Lung (tissue), 12 donors: Measurements from ENCODE around the gene DOK7. TPM values are rescaled to one million over a fixed set of nuclear protein-coding genes. Genes with fewer than 3 reads are reported as not detected.

Experiments
- ATAC-seq: fragments of 200-7000 bp; cut with Tn5 transposase; one replicate; pipeline ENCODE4 v1.9.1; 2020; ENCODE audit warnings: moderate number of reproducible peaks; ENCODE audit not compliant: insufficient read depth, low FRiP score
- DNase-seq, 3 donors: peaks; one replicate each; pipeline ENCODE4 v3.0.0-alpha.2; 2013 to 2017
- H3K27ac ChIP-seq, 2 donors: one replicate each; pipeline ENCODE4 v1.5.1; 2013; ENCODE audit warnings: mild to moderate bottlenecking in 2 of 2, moderate library complexity in 2 of 2, control low read depth in 1 of 2, inconsistent platforms in 1 of 2, low read depth in 1 of 2, low read length in 1 of 2
- H3K27me3 ChIP-seq, 3 donors: one replicate each; pipeline ENCODE4 v1.5.1; 2013; ENCODE audit warnings: low read length in 2 of 3; ENCODE audit not compliant: control insufficient read depth in 3 of 3, insufficient read depth in 3 of 3
- H3K36me3 ChIP-seq, 4 donors: one replicate each; pipeline ENCODE4 v1.5.1; 2013; ENCODE audit warnings: low read length in 4 of 4, mild to moderate bottlenecking in 1 of 4, moderate library complexity in 1 of 4; ENCODE audit not compliant: control insufficient read depth in 4 of 4, insufficient read depth in 4 of 4
- H3K4me1 ChIP-seq, 5 donors: one replicate each; pipeline ENCODE4 v1.5.1; 2013; ENCODE audit warnings: low read length in 5 of 5, mild to moderate bottlenecking in 2 of 5, moderate library complexity in 1 of 5; ENCODE audit not compliant: control insufficient read depth in 5 of 5, insufficient read depth in 5 of 5
- H3K4me3 ChIP-seq: one replicate; pipeline ENCODE4 v1.5.1; 2013; ENCODE audit warnings: mild to moderate bottlenecking, control low read depth, moderate library complexity
- H3K9ac ChIP-seq, 2 donors: one replicate each; pipeline ENCODE4 v1.5.1; 2013; ENCODE audit warnings: low read length in 2 of 2, control low read depth in 1 of 2; ENCODE audit not compliant: insufficient read depth in 1 of 2
- H3K9me3 ChIP-seq, 4 donors: one replicate each; pipeline ENCODE4 v1.5.1; 2013; ENCODE audit warnings: low read length in 3 of 4, mild to moderate bottlenecking in 1 of 4, moderate library complexity in 1 of 4; ENCODE audit not compliant: control insufficient read depth in 4 of 4, insufficient read depth in 3 of 4
- WGBS, 2 donors: extraction: QIAGEN DNeasy Blood & Tissue Kit; methylation state at CpG; one replicate each; pipeline ENCODE4 v1.1.7; 2013; 5-methylcytosine and 5-hydroxymethylcytosine counted together
- polyA plus RNA-seq, 2 donors: library from polyadenylated mRNA; stranded (reverse); fragments of 200-250 nt; gene quantifications; one replicate each; pipeline ENCODE4 v1.2.1, GENCODE V29; 2013
- total RNA-seq, 2 donors: library from RNA; depleted of rRNA in 1 of 2; stranded (reverse); fragments of >200 nt in 1 of 2; gene quantifications; one replicate each; pipeline ENCODE4 v1.2.1, GENCODE V29; 2014 to 2021
- TF ChIP-seq, protein P1 (sequence below): IDR thresholded peaks from 2 replicates; pipeline ENCODE4 v1.5.1; 2012; ENCODE audit warnings: mild to moderate bottlenecking; ENCODE audit errors: control extremely low read depth, extremely low read depth
- donor health status: control.
- donor health status: control.
- donor health status: Bipolar disorder and iron deficiency.
- donor health status: healthy.
- donor health status: DM: yes; HTN: yes; CAD: no.

Gene DOK7
- total and polyA plus RNA-seq, 4 donors, result 0.53 to 2.7 (median 1.4) TPM

- H3K27ac ChIP-seq, result no peak overlapping the region
- H3K36me3 ChIP-seq, result peaks cover 0 to 60% (median 20%) of the 10 kb centered on the region in 4 donors
- ATAC-seq (no peak), DNase-seq (no peak)
- no peaks in the 10 kb centered on the region for H3K27me3 ChIP-seq
- 93 to 98% methylated on average over 20 of the region's 20 CpGs for WGBS, 2 donors
- H3K9ac ChIP-seq, result no peak overlapping the region
- no peak overlapping the region for H3K4me3 ChIP-seq
- H3K4me1 ChIP-seq, result no peaks in the 10 kb centered on the region
- peaks cover 0 to 2% (median 0%) of the 10 kb centered on the region in 4 donors for H3K9me3 ChIP-seq
- TF ChIP-seq, protein P1, sequence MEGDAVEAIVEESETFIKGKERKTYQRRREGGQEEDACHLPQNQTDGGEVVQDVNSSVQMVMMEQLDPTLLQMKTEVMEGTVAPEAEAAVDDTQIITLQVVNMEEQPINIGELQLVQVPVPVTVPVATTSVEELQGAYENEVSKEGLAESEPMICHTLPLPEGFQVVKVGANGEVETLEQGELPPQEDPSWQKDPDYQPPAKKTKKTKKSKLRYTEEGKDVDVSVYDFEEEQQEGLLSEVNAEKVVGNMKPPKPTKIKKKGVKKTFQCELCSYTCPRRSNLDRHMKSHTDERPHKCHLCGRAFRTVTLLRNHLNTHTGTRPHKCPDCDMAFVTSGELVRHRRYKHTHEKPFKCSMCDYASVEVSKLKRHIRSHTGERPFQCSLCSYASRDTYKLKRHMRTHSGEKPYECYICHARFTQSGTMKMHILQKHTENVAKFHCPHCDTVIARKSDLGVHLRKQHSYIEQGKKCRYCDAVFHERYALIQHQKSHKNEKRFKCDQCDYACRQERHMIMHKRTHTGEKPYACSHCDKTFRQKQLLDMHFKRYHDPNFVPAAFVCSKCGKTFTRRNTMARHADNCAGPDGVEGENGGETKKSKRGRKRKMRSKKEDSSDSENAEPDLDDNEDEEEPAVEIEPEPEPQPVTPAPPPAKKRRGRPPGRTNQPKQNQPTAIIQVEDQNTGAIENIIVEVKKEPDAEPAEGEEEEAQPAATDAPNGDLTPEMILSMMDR, result no peak
Measured at GRCh38 chr4:3424522-3425095, 38.5 kb upstream of the DOK7 start.

GRCh38 chr4:3426465-3427133 is 36.5 kb upstream of the DOK7 start:
- DNase-seq (no peak), ATAC-seq (no peak)
- 90 to 92% methylated on average over 24 of the region's 24 CpGs for WGBS, 2 donors
- no peak overlapping the region for H3K27ac ChIP-seq
- H3K9me3 ChIP-seq, result no peaks in the 10 kb centered on the region
- no peak overlapping the region for H3K4me3 ChIP-seq
- H3K36me3 ChIP-seq, result peaks cover 0 to 64% (median 22%) of the 10 kb centered on the region in 4 donors
- no peak overlapping the region for H3K9ac ChIP-seq
- H3K27me3 ChIP-seq, result no peaks in the 10 kb centered on the region
- TF ChIP-seq, protein P1, result no peak
- H3K4me1 ChIP-seq, result no peaks in the 10 kb centered on the region

DNA sequence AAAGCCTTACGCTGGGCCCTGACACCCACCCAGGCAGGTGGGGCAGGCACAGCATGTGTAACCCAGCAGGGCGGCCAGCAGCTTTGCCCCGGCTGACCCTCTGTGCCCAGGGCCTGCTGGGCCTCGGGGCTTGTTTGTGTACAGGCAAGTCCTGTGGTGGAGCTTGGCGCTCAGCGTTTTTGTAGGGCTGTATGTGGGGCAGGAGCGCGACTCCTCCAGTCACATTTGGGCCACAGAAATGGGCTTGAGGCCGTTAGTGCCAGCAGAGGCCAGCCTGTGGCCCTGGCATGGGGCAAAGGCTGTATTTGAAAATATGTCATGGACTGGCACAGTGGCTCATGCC is 36.0 kb upstream of the DOK7 start:
- Histone ChIP-seq H3K9ac (no peak overlapping the region), H3K9me3 (no peaks in the 10 kb centered on the region), H3K27ac (no peak overlapping the region), H3K36me3 (peaks cover 0 to 64% (median 22%) of the 10 kb centered on the region in 4 donors), H3K27me3 (no peaks in the 10 kb centered on the region), H3K4me3 (no peak overlapping the region), H3K4me1 (no peaks in the 10 kb centered on the region)
- DNase-seq, result no peak
- TF ChIP-seq, protein P1, result no peak
- ATAC-seq, result no peak
- 94 to 97% methylated on average over 9 of the region's 9 CpGs for WGBS, 2 donors
